Sigmoid colon (tissue), 7 donors: ENCODE data around the gene PHACTR3. TPM values are rescaled to one million over a fixed set of nuclear protein-coding genes. Genes with fewer than 3 reads are reported as not detected.

Experiments used
- DNase-seq: peaks from one replicate; pipeline ENCODE4 v3.0.0-alpha.2; 2019
- H3K27ac ChIP-seq, 4 donors: fragments of 200-600 bp; sonication (generic); one replicate each; pipeline ENCODE4 v1.5.1; 2016 to 2019; ENCODE audit warnings: mild to moderate bottlenecking in 1 of 4
- H3K27me3 ChIP-seq, 3 donors: fragments of 200-600 bp; sonication (generic); one replicate each; pipeline ENCODE4 v1.5.1; 2019; ENCODE audit warnings: mild to moderate bottlenecking in 1 of 3
- H3K36me3 ChIP-seq, 4 donors: fragments of 200-600 bp; sonication (generic); one replicate each; pipeline ENCODE4 v1.5.1; 2016 to 2019
- H3K4me1 ChIP-seq, 4 donors: fragments of 200-600 bp; sonication (generic); one replicate each; pipeline ENCODE4 v1.5.1; 2017 to 2019
- H3K4me3 ChIP-seq, 4 donors: fragments of 200-600 bp; sonication (generic); one replicate each; pipeline ENCODE4 v1.5.1; 2017 to 2019; ENCODE audit warnings: mild to moderate bottlenecking in 2 of 4, moderate library complexity in 1 of 4
- H3K9me3 ChIP-seq, 4 donors: fragments of 200-600 bp in 3 of 4; sonication (generic) in 3 of 4; one replicate each; pipeline versions ENCODE4 v1.5.1 to v1.6.1; 2013 to 2019
- CTCF ChIP-seq, 4 experiments: fragments of 450-650 bp in 3 of 4; fragments of 200-600 bp in 1 of 4; IDR thresholded peaks; one replicate each; pipeline ENCODE4 v1.5.1; 2016 to 2019; ENCODE audit warnings: antibody characterized with exemption in 4 of 4, mild to moderate bottlenecking in 3 of 4, moderate library complexity in 2 of 4
- EP300 ChIP-seq, 4 donors: sonication (generic); formaldehyde crosslinking; IDR thresholded peaks; one replicate each; pipeline ENCODE4 v1.6.1; 2017; ENCODE audit warnings: antibody characterized with exemption in 4 of 4
- POLR2A ChIP-seq, 2 donors: fragments of 450-650 bp; IDR thresholded peaks; one replicate each; pipeline ENCODE4 v1.6.1; 2016; ENCODE audit warnings: antibody characterized with exemption in 2 of 2, mild to moderate bottlenecking in 2 of 2, moderate library complexity in 2 of 2
- POLR2AphosphoS5 ChIP-seq, 4 donors: sonication (generic); formaldehyde crosslinking; IDR thresholded peaks; one replicate each; pipeline ENCODE4 v1.6.1; 2017; ENCODE audit warnings: antibody characterized with exemption in 4 of 4
- WGBS, 2 donors: extraction: QIAGEN DNeasy Blood & Tissue Kit; methylation state at CpG; one replicate each; pipeline ENCODE4 v1.1.7; 2013; 5-methylcytosine and 5-hydroxymethylcytosine counted together
- intact Hi-C: fragments of 100-400 bp; cut with DNase I; formaldehyde crosslinking; loops from one replicate; pipeline ENCODE4 v1.15.1; 2023
- polyA plus RNA-seq, 3 donors: library from polyadenylated mRNA; stranded (reverse); fragments of 200-250 nt; gene quantifications; one replicate each; pipeline ENCODE4 v1.2.3, GENCODE V29; 2013
- total RNA-seq, 4 donors: library from RNA; depleted of rRNA; stranded (reverse); fragments of >200 nt; gene quantifications; one replicate each; pipeline ENCODE4 v1.1.0, GENCODE V29; 2016
- donor health status: healthy with polysubstance abuse.
- donor health status: Bipolar disorder and iron deficiency.
- donor health status: healthy.

The PHACTR3 gene
- total and polyA plus RNA-seq, 7 donors, result under 0.01 to 1.5 (median 0.81) TPM

- intact Hi-C loops, result no loop called here
- no peaks in the 10 kb centered on the region for H3K4me1 ChIP-seq
- H3K36me3 ChIP-seq, result no peaks in the 10 kb centered on the region
- TF ChIP-seq POLR2AphosphoS5 (IDR thresholded peaks at IDR 0.05), result no peak
- no peak overlapping the region for H3K4me3 ChIP-seq
- 87 to 88% methylated on average over 5 of the region's 5 CpGs for WGBS, 2 donors
- no peak for DNase-seq
- H3K9me3 ChIP-seq, result peaks cover 0 to 4% (median 0%) of the 10 kb centered on the region in 4 donors
- no peaks in the 10 kb centered on the region for H3K27me3 ChIP-seq
- H3K27ac ChIP-seq, result no peak overlapping the region
Measured at GRCh38 chr20:59858425-59858824, 254.1 kb downstream of the PHACTR3 start.

- Histone ChIP-seq H3K4me3 (no peak overlapping the region), H3K27me3 (no peaks in the 10 kb centered on the region), H3K27ac (no peak overlapping the region), H3K4me1 (no peaks in the 10 kb centered on the region), H3K36me3 (no peaks in the 10 kb centered on the region), H3K9me3 (peaks cover 0 to 4% (median 0%) of the 10 kb centered on the region in 4 donors)
- no peak for TF ChIP-seq EP300 (IDR thresholded peaks at IDR 0.05)
- no peak for TF ChIP-seq CTCF (IDR thresholded peaks at IDR 0.05)
- no peak for TF ChIP-seq POLR2AphosphoS5 (IDR thresholded peaks at IDR 0.05)
- TF ChIP-seq POLR2A (IDR thresholded peaks at IDR 0.05), result no peak
- DNase-seq, result no peak
- intact Hi-C loops, result no loop called here
- WGBS, 2 donors, result 77 to 82% methylated on average over 4 of the region's 4 CpGs
Measured at GRCh38 chr20:59861401-59861800, 257.1 kb downstream of the PHACTR3 start.

- Histone ChIP-seq H3K9me3 (no peaks in the 10 kb centered on the region), H3K4me3 (no peak overlapping the region), H3K27me3 (no peaks in the 10 kb centered on the region), H3K36me3 (no peaks in the 10 kb centered on the region), H3K4me1 (no peaks in the 10 kb centered on the region), H3K27ac (no peak overlapping the region)
- DNase-seq, result no peak
- TF ChIP-seq EP300 (IDR thresholded peaks at IDR 0.05), result no peak
- TF ChIP-seq CTCF (IDR thresholded peaks at IDR 0.05), result no peak
- TF ChIP-seq POLR2A (IDR thresholded peaks at IDR 0.05), result no peak
- TF ChIP-seq POLR2AphosphoS5 (IDR thresholded peaks at IDR 0.05), result no peak
- intact Hi-C loops, result no loop called here
- 91 to 92% methylated on average over 3 of the region's 3 CpGs for WGBS, 2 donors
Measured at GRCh38 chr20:59863058-59863457, 258.7 kb downstream of the PHACTR3 start.

- no peak for DNase-seq
- no peak overlapping the region for H3K27ac ChIP-seq
- H3K4me3 ChIP-seq, result no peak overlapping the region
- intact Hi-C loops, result no loop called here
- 58 to 73% methylated on average over 1 of the region's 1 CpG for WGBS, 2 donors
- no peaks in the 10 kb centered on the region for H3K9me3 ChIP-seq
- H3K27me3 ChIP-seq, result no peaks in the 10 kb centered on the region
- TF ChIP-seq POLR2A (IDR thresholded peaks at IDR 0.05) (no peak), CTCF (IDR thresholded peaks at IDR 0.05) (no peak)
- no peaks in the 10 kb centered on the region for H3K36me3 ChIP-seq
- H3K4me1 ChIP-seq, result no peaks in the 10 kb centered on the region
Measured at GRCh38 chr20:59864726-59865125, 260.4 kb downstream of the PHACTR3 start.

GRCh38 chr20:59866338-59866737 is 262.0 kb downstream of the PHACTR3 start:
- H3K36me3 ChIP-seq, result no peaks in the 10 kb centered on the region
- H3K4me3 ChIP-seq, result no peak overlapping the region
- no peaks in the 10 kb centered on the region for H3K27me3 ChIP-seq
- WGBS, 2 donors, result 78 to 84% methylated on average over 3 of the region's 3 CpGs
- intact Hi-C loops, result no loop called here
- DNase-seq, result no peak
- TF ChIP-seq POLR2AphosphoS5 (IDR thresholded peaks at IDR 0.05) (no peak), POLR2A (IDR thresholded peaks at IDR 0.05) (no peak), CTCF (IDR thresholded peaks at IDR 0.05) (no peak), EP300 (IDR thresholded peaks at IDR 0.05) (no peak)
- no peak overlapping the region for H3K27ac ChIP-seq
- H3K9me3 ChIP-seq, result no peaks in the 10 kb centered on the region
- no peaks in the 10 kb centered on the region for H3K4me1 ChIP-seq
